WTC11 (cell line): Measurements from ENCODE around the gene SELENOK. TPM values are rescaled to one million over a fixed set of nuclear protein-coding genes. Genes with fewer than 3 reads are reported as not detected.
A peak's percentile ranks its signal among the peaks of the same experiment; 100 is the strongest.

Experiments
- ATAC-seq: fragments of 200-7000 bp; cut with Tn5 transposase; 2 replicates; pipeline ENCODE4 v1.10.0; 2021; ENCODE audit warnings: mild to moderate bottlenecking, moderate library complexity
- CTCF ChIA-PET: fragments of 300-600 bp; sonication (Branson Sonifier 250); formaldehyde crosslinking; loops from one replicate; lab custom pipeline; 2021; ENCODE audit warnings: antibody characterized with exemption; lab: Charles Lee
- POLR2A ChIA-PET: fragments of 350-600 bp; sonication (Branson Sonifier 250); formaldehyde crosslinking; loops from one replicate; lab custom pipeline; 2021; ENCODE audit warnings: antibody characterized with exemption; lab: Charles Lee
- DNase-seq: peaks from one replicate; pipeline ENCODE4 v3.0.0; 2021; ENCODE audit warnings: low spot score
- H3K27ac Mint-ChIP-seq: 2 replicates; pipeline ENCODE4 v1.8.0; 2021; ENCODE audit warnings: mixed read lengths
- H3K27me3 Mint-ChIP-seq: 2 replicates; pipeline ENCODE4 v1.8.0; 2021; ENCODE audit warnings: low read depth, mild to moderate bottlenecking, moderate library complexity, mixed read lengths
- H3K36me3 Mint-ChIP-seq: 2 replicates; pipeline ENCODE4 v1.8.0; 2021; ENCODE audit warnings: mixed read lengths
- H3K4me1 Mint-ChIP-seq: 2 replicates; pipeline ENCODE4 v1.8.0; 2022; ENCODE audit warnings: mixed read lengths
- H3K4me3 Mint-ChIP-seq: 2 replicates; pipeline ENCODE4 v1.8.0; 2021; ENCODE audit warnings: mild to moderate bottlenecking, moderate library complexity, mixed read lengths
- H3K9me3 Mint-ChIP-seq: 2 replicates; pipeline ENCODE4 v1.8.0; 2021; ENCODE audit warnings: mixed read lengths
- AFF4 ChIP-seq: sonication (generic); formaldehyde crosslinking; IDR thresholded peaks from 2 replicates; pipeline ENCODE4 v1.8.1; 2023; ENCODE audit warnings: mild to moderate bottlenecking, missing genetic modification reagents, borderline replicate concordance
- AR ChIP-seq: fragments of 250-450 bp; sonication (Bioruptor Pico); IDR thresholded peaks from 2 replicates; pipeline ENCODE4 v1.9.0; 2021; ENCODE audit warnings: mild to moderate bottlenecking
- ARID4B ChIP-seq: sonication (generic); formaldehyde crosslinking; IDR thresholded peaks from 2 replicates; pipeline ENCODE4 v1.8.0; 2023; ENCODE audit warnings: missing genetic modification reagents, mild to moderate bottlenecking, borderline replicate concordance
- CBFB ChIP-seq: sonication (generic); formaldehyde crosslinking; IDR thresholded peaks from 2 replicates; pipeline ENCODE4 v1.8.1; 2022; ENCODE audit warnings: mild to moderate bottlenecking, low read depth, missing genetic modification reagents
- CTCF ChIP-seq: fragments of 200-600 bp; IDR thresholded peaks from 2 replicates; pipeline ENCODE4 v1.8.0; 2022; ENCODE audit warnings: antibody characterized with exemption
- E2F1 ChIP-seq: sonication (generic); formaldehyde crosslinking; IDR thresholded peaks from 2 replicates; pipeline ENCODE4 v1.8.0; 2022; ENCODE audit warnings: mild to moderate bottlenecking, missing genetic modification reagents
- E2F4 ChIP-seq: sonication (generic); formaldehyde crosslinking; IDR thresholded peaks from 2 replicates; pipeline ENCODE4 v1.8.1; 2022; ENCODE audit warnings: low read depth, mild to moderate bottlenecking, moderate library complexity, missing genetic modification reagents, borderline replicate concordance
- ELF4 ChIP-seq: sonication (generic); formaldehyde crosslinking; IDR thresholded peaks from 2 replicates; pipeline ENCODE4 v1.8.1; 2022; ENCODE audit warnings: low read depth, mild to moderate bottlenecking, moderate library complexity, missing genetic modification reagents
- ERG ChIP-seq: fragments of 250-450 bp; sonication (Bioruptor Pico); IDR thresholded peaks from 2 replicates; pipeline ENCODE4 v1.8.0; 2021; ENCODE audit warnings: mild to moderate bottlenecking
- ETV6 ChIP-seq: sonication (generic); formaldehyde crosslinking; IDR thresholded peaks from 2 replicates; pipeline ENCODE4 v1.8.1; 2022; ENCODE audit warnings: mild to moderate bottlenecking, missing genetic modification reagents
- JAZF1 ChIP-seq: fragments of 250-450 bp; sonication (Bioruptor Pico); IDR thresholded peaks from 2 replicates; pipeline ENCODE4 v1.9.0; 2021; ENCODE audit warnings: moderate library complexity, mild to moderate bottlenecking, inconsistent platforms
- KAT7 ChIP-seq: sonication (generic); formaldehyde crosslinking; IDR thresholded peaks from 2 replicates; pipeline ENCODE4 v1.8.1; 2023; ENCODE audit warnings: missing genetic modification reagents, mild to moderate bottlenecking, borderline replicate concordance
- NFATC4 ChIP-seq: fragments of 250-450 bp; sonication (Bioruptor Pico); IDR thresholded peaks from 2 replicates; pipeline ENCODE4 v1.9.0; 2021; ENCODE audit warnings: mild to moderate bottlenecking
- SP1 ChIP-seq: sonication (generic); formaldehyde crosslinking; conservative IDR thresholded peaks from 2 replicates; pipeline ENCODE4 v1.8.1; 2022; ENCODE audit warnings: missing genetic modification reagents
- TEAD1 ChIP-seq: sonication (generic); formaldehyde crosslinking; IDR thresholded peaks from 2 replicates; pipeline ENCODE4 v1.8.0; 2022; ENCODE audit warnings: mild to moderate bottlenecking, missing genetic modification reagents
- ZBTB21 ChIP-seq: sonication (generic); formaldehyde crosslinking; IDR thresholded peaks from 2 replicates; pipeline ENCODE4 v1.8.1; 2023; ENCODE audit warnings: mild to moderate bottlenecking, missing genetic modification reagents, borderline replicate concordance
- ZNF138 ChIP-seq: sonication (generic); formaldehyde crosslinking; conservative IDR thresholded peaks from 2 replicates; pipeline ENCODE4 v1.8.1; 2022; ENCODE audit warnings: mild to moderate bottlenecking, moderate library complexity, missing genetic modification reagents
- ZNF219 ChIP-seq: sonication (generic); formaldehyde crosslinking; IDR thresholded peaks from 2 replicates; pipeline ENCODE4 v1.8.0; 2023; ENCODE audit warnings: missing genetic modification reagents, mild to moderate bottlenecking, borderline replicate concordance
- ZNF232 ChIP-seq: sonication (generic); formaldehyde crosslinking; IDR thresholded peaks from 2 replicates; pipeline ENCODE4 v1.8.0; 2022; ENCODE audit warnings: mild to moderate bottlenecking, missing genetic modification reagents
- total RNA-seq: library from RNA; stranded (reverse); gene quantifications from 3 replicates; pipeline ENCODE4 v1.2.3, GENCODE V29; 2021

The SELENOK gene
- total RNA-seq, 1 experiment from 2014 or later = 38.7 TPM

- TF ChIP-seq ARID4B (no peak), E2F1 (no peak), ZNF138 (CRISPR knock-in tag) (no peak), NFATC4 (CRISPR knock-in tag) (no peak)
- TF ChIP-seq, all 79 proteins: peak for 0
These were observed 7.0 kb downstream of the SELENOK start (continued) for GRCh38 chr3:53884623-53885022.

GRCh38 chr3:53883008-53883407, 8.7 kb downstream of the SELENOK start:
- H3K9me3 Mint-ChIP-seq = no peaks in the 10 kb centered on the region
- H3K27ac Mint-ChIP-seq = peak overlapping the region; percentile 71
- peaks cover 40% of the 10 kb centered on the region for H3K36me3 Mint-ChIP-seq
- H3K4me1 Mint-ChIP-seq = peaks cover 13% of the 10 kb centered on the region
- DNase-seq (no peak), ATAC-seq (no peak)
- H3K27me3 Mint-ChIP-seq = no peaks in the 10 kb centered on the region
- POLR2A ChIA-PET = no interaction called here
- CTCF ChIA-PET = interaction anchor here (1.2 kb wide), 1 partner anchor 8 kb away, joined by 3 read pairs; no protein-coding TSS in a partner anchor
- peak overlapping the region; percentile 99 for H3K4me3 Mint-ChIP-seq
- TF ChIP-seq ERG = no peak
- no peak for TF ChIP-seq AR (CRISPR knock-in tag)
- no peak for TF ChIP-seq E2F4 (CRISPR knock-in tag)
- TF ChIP-seq ZNF232 (CRISPR knock-in tag) = no peak
- TF ChIP-seq KAT7 = no peak
- no peak for TF ChIP-seq AFF4
- no peak for TF ChIP-seq JAZF1 (CRISPR knock-in tag)
- TF ChIP-seq CBFB (CRISPR knock-in tag) = no peak
- TF ChIP-seq ZBTB21 (CRISPR knock-in tag) = no peak
- TF ChIP-seq NFATC4 (CRISPR knock-in tag) = no peak
- TF ChIP-seq ELF4 = no peak
- TF ChIP-seq ETV6 = no peak
- TF ChIP-seq SP1 (CRISPR knock-in tag) = no peak
- no peak for TF ChIP-seq ZNF219 (CRISPR knock-in tag)
- TF ChIP-seq CTCF = no peak
- TF ChIP-seq TEAD1 (CRISPR knock-in tag) = no peak
